D721Med (cell line): ENCODE measurements around the gene CDKN2B.

Source experiments
- DNase-seq: peaks from one replicate; pipeline ENCODE4 v3.0.0; 2011; ENCODE audit warnings: low spot score; ENCODE audit not compliant: insufficient read length
- FAIRE-seq: peaks from 2 replicates; lab custom pipeline; 2011; peaks lifted over from hg19 to GRCh38; lab: Jason Lieb, UNC
- CTCF ChIP-seq: IDR thresholded peaks from 2 replicates; pipeline ENCODE4 v1.5.1; 2012; ENCODE audit warnings: mild to moderate bottlenecking, control low read depth; ENCODE audit not compliant: insufficient read depth; ENCODE audit errors: missing control alignments

The CDKN2B gene

GRCh38 chr9:21974343-21974721, 34.8 kb downstream of the CDKN2B start:
- DNase-seq, result no peak
- FAIRE-seq, result no peak
- no peak for TF ChIP-seq CTCF

- no peak for DNase-seq
- FAIRE-seq, result no peak
- TF ChIP-seq CTCF, result no peak
Measured at GRCh38 chr9:21972361-21972760, 36.7 kb downstream of the CDKN2B start.

GRCh38 chr9:21970800-21971640, 38.1 kb downstream of the CDKN2B start:
- DNase-seq, result no peak
- no peak for FAIRE-seq
- TF ChIP-seq CTCF, result no peak

GRCh38 chr9:21969951-21970799, 38.9 kb downstream of the CDKN2B start:
- FAIRE-seq, result no peak
- DNase-seq, result no peak
- TF ChIP-seq CTCF, result no peak

GRCh38 chr9:21969011-21969940, 39.8 kb downstream of the CDKN2B start:
- no peak for TF ChIP-seq CTCF
- FAIRE-seq, result no peak

GRCh38 chr9:21968331-21969010, 40.6 kb downstream of the CDKN2B start:
- no peak for DNase-seq
- TF ChIP-seq CTCF, result no peak
- FAIRE-seq, result no peak

More at GRCh38 chr9:21969011-21969940, 39.8 kb downstream of the CDKN2B start:
- DNase-seq, result no peak
